GM18526 (cell line): ENCODE measurements around the gene DENND2C.

Source experiments
- POLR2A ChIP-seq: IDR thresholded peaks from 3 replicates; pipeline ENCODE4 v1.6.1; 2011; ENCODE audit not compliant: insufficient read length; ENCODE audit errors: extremely low read depth

The DENND2C gene

GRCh38 chr1:114669562-114670082 is at the start of gene DENND2C:
TSS of gene DENND2C (minus strand) at chr1:114670049. CDS start at chr1:114625984, 44,065 bp downstream.
- TF ChIP-seq POLR2A = no peak

- TF ChIP-seq POLR2A = no peak
Observed at GRCh38 chr1:114719424-114719787, 49.6 kb upstream of the DENND2C start.

GRCh38 chr1:114718661-114719423 is 49.0 kb upstream of the DENND2C start:
- no peak for TF ChIP-seq POLR2A

- TF ChIP-seq POLR2A = peak; percentile 63
Observed at GRCh38 chr1:114716304-114717170, 46.7 kb upstream of the DENND2C start, which contains the start of gene NRAS. TSS of gene NRAS (minus strand) at chr1:114716771. CDS start at chr1:114716160, 611 bp downstream.

- no peak for TF ChIP-seq POLR2A
Observed at GRCh38 chr1:114715952-114716303, 46.1 kb upstream of the DENND2C start.

- TF ChIP-seq POLR2A = no peak
Observed at GRCh38 chr1:114712977-114713376, 43.1 kb upstream of the DENND2C start.

- no peak for TF ChIP-seq POLR2A
Observed at GRCh38 chr1:114710360-114710759, 40.5 kb upstream of the DENND2C start.

- no peak for TF ChIP-seq POLR2A
Observed at GRCh38 chr1:114707604-114708003, 37.8 kb upstream of the DENND2C start.

GRCh38 chr1:114703242-114703641 is 33.4 kb upstream of the DENND2C start:
- TF ChIP-seq POLR2A = no peak

GRCh38 chr1:114702737-114703136 is 32.9 kb upstream of the DENND2C start:
- no peak for TF ChIP-seq POLR2A

- no peak for TF ChIP-seq POLR2A
Observed at GRCh38 chr1:114701931-114702330, 32.1 kb upstream of the DENND2C start.

- no peak for TF ChIP-seq POLR2A
Observed at GRCh38 chr1:114700036-114700600, 30.3 kb upstream of the DENND2C start.

- TF ChIP-seq POLR2A = no peak
Observed at GRCh38 chr1:114696810-114697209, 27.0 kb upstream of the DENND2C start.

GRCh38 chr1:114695430-114696058 is 25.7 kb upstream of the DENND2C start, which contains the start of gene AMPD1:
TSS of gene AMPD1 (minus strand) at chr1:114695546. CDS start at chr1:114695471, 75 bp downstream.
- TF ChIP-seq POLR2A = no peak

GRCh38 chr1:114694540-114695310 is 24.9 kb upstream of the DENND2C start:
- TF ChIP-seq POLR2A = no peak

- no peak for TF ChIP-seq POLR2A
Observed at GRCh38 chr1:114692947-114693346, 23.1 kb upstream of the DENND2C start.
